HUDEP-2 (cell line): ENCODE measurements around the gene PITRM1.

ENCODE experiments used
- DNase-seq, 76 experiments: peaks; one replicate each; lab custom pipeline; 2025; ENCODE audit not compliant: unreplicated experiment in 76 of 76; lab: John Stamatoyannopoulos, UW

The PITRM1 gene

DNA sequence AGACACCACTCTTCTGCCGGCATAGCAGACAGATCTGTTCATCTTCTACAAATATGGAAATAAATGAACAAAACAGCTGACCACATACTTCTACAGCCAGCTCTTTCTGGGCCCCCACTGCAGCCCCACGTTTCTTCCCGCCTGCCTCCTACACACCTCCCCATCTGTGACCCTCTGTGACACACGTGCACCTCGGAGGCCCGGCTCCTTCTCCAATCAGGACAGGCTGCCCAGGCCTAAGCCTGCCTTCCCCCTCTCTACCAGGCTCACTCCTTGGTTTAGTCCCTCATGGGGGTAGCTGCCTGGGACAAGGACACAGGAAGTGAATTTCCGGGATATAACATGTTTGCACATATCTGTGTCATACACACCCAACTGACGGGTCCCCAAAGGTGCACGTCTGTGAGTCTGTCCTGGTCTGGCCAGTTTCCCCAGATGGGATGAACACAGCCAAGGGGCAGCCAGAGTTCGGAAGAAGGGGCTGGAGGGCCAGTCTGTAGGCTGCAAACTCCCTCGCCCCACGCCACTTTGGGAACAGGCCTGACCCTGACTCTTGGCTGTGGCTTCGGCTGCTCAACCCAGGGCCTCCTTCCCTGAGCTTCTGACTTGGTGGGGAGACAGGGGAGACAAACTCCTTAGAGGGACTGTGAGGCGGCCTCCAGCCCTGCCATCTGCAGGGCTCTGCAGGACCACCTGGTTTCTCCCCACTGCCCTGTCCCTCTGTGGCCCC lies 30.3 kb downstream of the PITRM1 start:
- DNase-seq: no peak

DNA sequence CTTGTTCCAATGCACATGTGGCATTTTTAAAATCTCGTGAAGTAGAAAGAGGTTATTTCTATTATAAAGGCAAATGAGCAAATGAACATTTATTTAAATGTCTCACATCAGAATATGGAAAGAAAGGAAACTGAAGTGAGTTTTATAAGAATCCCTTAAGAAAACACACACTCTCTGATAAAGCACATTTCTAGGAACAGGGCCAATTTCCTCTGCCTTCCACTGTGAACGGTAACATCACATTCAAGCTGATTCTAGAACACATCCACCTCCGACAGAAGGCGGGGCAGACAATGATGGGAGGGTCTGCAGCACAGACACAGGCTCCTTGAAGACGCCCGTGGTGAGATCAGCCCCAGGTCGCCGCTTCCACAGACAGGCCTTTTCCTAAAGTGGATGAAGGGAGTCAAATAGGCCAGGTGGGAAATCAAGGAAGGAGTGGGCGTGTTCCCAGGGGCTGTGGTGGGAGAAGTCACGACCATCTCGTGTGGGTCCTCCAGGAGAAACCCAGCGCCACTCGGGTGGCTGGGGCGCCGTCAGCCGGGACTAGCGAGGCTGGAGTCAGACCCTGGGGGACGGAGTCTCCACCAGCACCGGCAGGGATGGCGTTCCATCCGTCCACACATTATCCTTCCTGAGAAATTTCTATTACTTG lies 31.1 kb downstream of the PITRM1 start:
- no peak for DNase-seq

DNA sequence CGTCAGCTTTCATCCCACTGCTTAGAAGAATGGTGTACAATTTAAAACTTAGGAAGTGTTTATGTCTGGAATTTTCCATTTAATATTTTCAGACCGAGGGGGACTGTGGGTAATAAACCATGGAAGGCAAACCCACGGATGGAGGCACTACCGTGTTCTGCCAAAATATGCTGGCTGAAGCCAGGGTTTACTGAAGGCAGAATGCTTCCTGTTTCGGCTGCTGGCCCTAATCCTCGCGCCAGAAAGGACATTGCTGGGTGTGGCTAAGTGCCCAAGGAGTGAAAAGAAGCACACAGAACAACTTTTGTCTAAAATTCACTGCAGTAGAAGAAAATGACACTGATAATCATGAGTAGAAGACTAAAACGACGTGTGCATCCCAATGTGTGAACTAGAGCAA lies 32.3 kb downstream of the PITRM1 start:
- no peak for DNase-seq

DNA sequence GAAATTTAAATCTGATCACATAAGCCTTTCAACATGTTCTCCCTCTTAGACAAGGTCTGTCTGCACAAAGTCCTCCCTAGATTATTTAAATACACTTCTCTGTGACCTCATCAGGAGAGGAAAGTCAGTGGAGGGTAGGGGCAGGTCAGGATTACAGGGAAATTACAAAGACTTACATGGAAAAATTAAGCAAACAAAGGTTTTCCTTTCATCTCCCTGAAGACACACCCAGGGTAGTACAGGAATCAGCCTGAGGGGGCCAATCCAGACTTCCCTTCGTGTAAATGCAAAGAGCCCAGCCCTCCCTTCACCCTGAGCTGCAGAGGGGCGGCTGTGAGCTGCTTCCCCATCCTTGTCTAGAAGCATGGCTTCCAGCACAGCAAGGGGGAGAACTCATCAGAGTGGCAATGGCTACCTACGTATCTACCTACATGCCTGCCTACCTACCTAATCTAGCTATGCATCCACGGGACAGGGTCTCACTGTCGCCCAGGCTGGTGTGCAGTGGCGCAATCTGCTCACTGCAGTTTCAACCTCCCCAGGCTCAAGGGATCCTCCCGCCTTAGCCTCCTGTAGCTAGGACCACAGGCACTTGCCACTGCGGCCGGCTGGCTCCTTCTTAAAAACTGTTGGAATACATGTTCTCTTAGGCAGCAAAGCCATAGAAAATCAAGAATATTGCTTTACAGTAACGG lies 33.2 kb downstream of the PITRM1 start:
- no peak for DNase-seq

DNA sequence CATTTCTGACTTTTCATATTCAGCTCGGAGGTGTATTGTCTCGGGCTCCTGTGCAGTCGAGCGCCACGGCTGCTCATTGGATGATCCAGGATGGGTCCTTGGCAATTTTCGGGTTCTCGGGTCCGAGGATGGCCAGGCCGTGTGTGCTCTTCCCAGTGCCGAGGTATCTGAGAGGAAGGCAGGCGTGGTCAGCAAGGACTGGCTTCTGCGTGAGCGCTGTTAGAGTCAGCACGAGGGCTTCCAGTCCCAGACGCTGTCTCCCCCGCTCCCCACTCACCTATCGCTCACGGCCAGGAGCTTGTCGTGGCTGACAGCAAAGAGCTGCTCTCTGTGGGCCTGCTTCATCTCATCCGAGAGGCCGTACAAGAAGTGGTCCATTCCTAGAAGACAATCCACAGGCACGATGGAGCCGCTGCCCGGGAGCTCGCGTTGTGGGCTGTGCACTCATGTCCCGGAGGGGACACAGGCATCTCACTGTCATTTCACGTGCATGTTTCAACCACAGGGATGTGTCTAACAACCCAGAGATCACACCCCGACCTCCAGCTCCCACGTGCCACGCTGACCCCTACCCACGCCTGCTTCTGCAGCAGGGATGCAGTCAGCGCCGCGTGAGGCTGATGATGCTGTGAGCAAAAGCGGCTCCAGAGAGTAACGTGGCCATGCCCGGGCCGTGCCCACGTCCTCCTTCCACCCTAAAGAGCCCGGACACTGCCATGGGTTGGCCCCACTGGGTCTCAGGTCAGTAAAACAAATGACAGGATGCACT lies 34.4 kb downstream of the PITRM1 start:
- DNase-seq: no peak

DNA sequence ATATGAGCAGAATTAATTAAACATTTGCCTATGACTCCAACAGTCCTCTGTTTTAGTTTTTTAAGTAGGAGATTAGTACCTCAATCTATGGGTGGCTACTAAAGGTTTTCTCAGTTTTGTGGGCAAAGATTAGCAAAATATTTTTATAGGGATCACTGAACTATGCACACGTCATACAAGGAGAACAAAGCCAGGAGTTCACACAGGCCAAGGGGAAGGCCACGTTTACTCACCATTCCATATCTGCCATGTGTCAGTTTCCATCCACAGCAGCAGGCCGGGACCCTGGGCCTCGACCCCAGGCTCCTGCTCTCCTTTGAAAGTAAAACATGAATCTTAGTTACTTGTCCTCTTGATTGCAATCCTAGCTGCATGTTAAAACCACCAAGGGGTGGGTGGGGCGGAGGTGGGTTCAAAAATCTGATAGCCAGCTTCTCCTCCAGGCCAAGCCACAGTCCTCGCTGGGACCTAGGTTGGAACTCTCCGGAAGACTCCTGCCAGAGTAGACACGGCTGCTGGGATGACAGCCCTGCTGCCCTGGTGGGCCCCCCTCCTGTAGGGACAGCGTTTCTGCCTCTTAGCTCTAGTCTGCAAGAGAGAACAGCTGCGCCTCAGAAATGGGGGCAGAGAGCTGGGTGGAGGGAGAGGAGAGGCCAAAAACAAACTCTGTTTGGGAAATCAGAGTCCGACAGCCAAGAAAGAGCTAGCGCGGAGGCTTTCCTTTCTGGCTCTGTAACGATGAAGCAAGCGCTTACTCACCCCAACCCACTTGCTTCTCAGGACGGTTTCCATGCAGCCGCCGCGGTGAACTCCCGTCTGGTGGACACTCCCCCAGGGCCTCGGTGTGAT lies 35.6 kb downstream of the PITRM1 start:
- no peak for DNase-seq

DNA sequence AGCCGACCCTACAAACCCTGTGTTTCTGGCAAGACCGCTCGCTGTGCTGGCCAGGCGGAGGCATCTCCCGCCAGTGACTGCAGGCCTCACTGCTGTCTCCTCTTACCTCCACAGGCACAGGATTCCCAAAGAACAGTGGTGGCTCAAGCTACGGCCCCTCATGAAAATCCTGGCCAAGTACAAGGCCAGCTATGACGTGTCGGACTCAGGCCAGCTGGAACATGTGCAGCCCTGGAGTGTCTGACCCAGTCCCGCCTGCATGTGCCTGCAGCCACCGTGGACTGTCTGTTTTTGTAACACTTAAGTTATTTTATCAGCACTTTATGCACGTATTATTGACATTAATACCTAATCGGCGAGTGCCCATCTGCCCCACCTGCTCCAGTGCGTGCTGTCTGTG lies 36.2 kb downstream of the PITRM1 start:
- DNase-seq: no peak

DNA sequence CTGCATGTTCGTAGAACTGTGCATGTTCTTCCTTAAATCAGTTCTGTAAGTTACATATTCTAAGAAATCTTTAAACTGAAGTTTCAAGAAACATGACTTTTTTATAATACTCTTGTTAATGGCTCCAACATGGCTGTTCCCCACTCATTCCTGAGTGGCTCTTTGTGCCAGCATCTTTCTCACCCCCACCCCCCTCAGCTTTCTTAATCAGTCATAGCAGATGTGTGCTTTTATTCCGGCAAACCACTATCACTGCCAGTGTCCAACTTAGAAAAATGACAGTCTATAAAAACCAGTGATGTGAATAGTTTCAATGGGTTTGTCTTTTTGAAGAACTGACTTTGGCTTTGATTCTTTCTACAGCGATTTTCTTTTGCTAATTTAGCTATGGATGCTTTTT lies 37.6 kb downstream of the PITRM1 start:
- DNase-seq: no peak

DNA sequence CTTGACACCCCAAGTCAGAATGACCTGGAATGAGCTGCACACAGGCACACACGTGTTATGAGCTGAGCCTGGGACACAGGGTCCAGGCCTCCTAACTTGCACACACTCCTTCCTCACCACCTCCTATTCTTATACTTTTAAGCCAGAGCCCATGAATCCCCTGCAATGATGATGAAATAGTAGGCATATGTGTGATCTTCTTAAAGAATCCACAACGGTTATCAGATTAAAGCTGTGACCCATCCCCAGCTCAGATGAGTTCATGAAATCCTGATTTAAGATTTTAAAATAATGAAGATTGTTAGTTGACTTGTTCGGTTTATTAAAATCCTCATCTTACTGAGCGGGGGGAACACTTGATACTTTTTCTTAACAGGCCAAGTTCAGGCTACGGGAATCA lies 38.6 kb downstream of the PITRM1 start:
- no peak for DNase-seq

DNA sequence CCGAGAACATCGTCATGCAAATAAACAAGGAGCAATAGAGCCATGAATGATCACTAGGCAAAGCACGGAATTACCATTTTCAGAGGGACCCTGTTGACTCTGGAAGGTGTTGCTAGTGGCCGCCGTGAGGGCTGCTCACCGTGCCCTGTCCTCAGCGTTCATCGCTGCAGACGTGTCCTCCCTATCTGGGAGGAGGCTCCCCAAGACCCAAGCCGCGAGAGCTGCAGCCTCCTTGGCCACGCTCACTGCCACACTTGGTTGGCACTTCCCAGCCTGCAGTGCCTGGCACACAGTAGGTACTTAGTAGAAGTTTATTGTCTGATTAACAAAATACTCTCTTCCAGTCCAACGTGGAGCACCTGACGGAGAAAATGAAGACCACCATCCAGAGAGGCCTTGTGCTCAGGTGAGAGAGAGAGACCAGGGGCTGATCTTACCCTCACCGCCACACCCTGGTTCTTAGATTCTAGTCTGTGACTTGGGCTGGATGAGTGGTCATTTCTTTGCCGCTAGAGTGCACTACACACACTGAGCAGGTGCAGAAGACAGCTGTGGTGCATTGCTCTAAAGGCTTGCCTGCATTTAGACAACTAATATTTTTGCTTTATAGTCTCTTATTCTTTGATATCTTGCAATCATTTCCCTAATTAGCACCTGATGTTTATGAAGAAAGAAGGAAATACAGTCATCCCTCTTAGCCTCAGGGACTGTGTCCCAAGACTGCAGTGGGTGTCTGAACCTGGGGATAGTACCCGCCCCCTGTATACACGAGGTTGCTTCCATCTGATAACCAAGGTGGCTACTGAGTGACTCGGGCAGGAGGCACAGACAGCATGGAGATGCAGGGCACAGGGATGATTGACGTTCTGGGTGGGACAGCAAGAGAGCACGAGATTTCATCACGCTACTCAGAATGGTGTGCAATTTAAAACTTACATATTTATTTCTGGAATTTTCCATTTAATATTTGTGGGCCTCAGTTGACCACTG lies 40.3 kb downstream of the PITRM1 start:
- DNase-seq: peak in 13 of 76 experiments; percentile 1 to 36 (median 12)

DNA sequence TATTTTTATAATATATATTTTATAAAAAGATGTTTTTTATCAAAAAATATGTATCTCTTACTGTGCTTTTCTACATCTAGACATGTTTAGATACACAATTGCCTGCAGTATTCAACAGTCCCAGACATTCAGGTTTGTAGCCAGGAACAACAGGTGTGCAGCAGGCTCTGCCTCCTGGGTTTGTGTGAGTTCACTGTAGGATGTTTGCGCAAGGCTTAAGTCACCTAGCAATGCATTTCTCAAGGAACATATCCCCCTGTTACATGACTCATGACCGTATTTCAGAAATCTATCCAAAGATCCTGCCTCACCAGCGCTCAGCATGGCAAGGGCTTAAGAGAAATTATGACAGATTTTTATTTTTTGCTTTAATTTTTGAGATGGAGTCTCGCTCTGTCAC lies 41.5 kb downstream of the PITRM1 start:
- DNase-seq: no peak

DNA sequence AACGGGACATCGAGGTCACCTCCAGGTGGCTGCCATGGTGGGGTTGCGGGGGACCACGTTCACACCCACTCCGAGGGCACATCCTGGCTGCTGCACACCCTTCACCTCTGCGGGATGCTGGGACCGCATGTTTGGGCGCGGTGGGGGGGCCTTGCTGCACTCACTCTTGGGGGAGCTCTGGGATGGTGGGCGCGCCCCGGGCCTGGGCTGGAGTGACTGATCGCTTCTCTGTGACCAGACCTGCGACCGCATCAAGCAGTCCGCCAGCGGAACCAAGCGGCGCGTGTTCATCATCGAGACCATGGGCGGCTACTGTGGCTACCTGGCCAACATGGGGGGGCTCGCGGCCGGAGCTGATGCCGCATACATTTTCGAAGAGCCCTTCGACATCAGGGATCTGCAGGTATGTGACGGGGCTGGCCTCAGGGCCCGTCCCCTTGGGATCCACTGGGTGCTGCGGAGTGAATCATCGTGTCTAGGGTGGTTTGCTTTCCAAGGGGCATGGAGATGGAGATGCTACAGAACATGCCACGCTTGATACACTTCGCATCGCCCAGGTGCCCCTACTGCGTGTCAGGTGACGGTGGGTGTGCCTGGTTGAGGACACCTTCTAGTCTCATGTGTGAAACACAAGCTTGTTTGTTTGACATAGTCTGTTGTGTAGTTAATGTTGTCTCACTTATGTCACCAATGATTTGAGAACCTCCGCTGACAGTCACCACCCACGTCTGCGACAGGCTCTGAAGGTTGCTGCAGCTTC lies 42.8 kb downstream of the PITRM1 start:
- DNase-seq: no peak

DNA sequence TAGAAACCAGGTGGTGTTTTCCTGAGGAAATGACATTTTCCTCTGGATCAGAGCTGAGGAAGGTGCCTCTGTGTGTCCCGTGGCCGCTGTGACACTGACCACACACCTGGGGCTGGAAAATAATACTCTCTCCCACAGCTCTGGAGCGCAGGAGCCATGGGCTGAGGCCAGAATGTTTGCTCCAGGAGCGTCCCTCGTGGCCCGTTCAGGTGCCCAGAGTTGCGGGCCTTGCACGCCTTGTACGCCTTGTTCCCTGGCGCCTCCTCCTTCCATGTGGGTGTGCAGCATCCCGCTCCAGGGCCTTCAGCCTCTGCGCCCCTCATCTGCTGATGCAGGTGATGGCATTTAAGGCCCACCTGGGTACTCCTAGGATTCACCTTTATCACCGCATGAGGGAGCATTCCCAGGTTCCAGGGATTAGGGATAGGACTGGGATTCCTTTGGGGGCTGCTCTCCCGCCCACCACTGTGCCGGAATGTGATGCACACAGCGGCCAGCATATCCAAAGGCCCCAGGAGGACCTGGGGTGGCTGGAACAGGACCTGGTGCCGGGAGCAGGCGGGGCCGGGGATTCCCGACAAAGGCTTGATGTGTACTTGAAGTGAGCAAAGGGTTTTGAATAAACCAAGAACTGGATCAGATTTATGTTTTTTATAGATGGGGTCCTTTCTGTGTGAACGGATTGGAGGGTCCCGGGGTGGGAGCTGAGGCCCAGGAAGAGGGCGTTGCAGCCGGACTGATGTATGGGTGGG lies 44.0 kb downstream of the PITRM1 start:
- DNase-seq: no peak

DNA sequence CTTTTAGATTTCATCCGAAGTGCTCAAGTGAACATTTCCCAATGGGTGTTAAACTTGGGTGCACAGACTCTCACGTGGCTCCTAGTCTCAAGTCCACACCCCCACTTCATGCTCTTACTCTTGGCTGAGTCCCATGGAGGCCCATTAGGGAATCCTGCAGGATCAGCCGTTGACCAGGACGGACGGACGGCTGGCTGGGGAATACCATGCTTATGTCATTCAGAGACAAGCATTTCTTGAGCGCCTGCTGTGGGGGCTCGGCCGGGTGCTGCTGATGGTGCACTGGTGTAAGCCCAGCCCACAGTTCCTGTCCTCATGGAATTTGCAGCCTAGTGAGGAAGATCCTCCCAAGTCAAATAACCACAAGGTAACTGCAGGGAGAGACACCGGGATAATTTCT lies 44.7 kb downstream of the PITRM1 start:
- DNase-seq: no peak

DNA sequence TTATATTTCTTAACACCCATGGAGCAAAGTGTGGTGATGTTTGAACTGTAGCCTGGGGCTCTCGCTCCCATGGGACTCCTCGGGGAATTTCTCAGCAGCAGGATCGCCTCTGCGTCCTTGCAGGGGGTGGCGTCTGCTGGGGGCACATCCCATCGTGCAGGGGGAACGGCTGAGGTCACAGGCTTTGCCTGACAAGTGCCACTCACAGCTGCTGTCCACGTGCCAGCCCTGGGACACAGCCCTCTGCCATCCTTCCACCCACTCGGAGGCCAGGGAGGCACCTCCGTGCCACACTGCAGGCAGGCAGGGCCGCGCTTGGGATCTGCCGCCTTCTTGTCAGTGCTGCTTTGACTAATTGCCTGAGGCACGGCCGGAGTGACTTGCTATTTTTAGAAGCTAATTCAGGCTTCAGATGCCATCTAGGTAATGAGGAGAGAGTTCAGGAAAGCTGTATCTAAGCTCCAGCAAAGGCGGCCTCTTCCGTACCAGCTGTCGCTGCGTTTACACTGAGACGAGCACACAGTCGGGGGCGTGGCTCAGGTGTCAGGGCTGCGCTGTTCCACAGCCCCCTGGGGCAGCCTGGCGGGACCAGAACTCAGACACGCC lies 45.7 kb downstream of the PITRM1 start:
- DNase-seq: no peak

DNA sequence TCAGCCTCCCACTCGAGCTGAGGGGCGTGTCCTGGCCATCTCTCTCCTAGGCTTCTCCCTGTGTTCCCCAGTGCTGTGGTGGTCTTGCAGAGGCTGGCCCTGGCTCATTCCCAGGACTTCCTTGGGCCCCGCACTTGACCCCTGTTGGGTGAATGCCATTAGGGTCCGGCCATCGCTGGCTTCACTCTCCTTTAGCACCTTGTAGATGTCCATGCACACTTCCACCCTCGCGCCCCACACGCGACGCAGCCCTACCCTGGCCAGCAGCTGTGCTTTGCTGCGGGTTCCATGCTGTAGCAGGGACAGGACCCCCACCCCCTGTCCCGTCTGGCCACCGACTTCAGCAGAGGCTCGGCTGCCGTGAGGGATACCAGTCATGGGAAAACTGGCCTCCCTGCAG lies 46.3 kb downstream of the PITRM1 start:
- DNase-seq: no peak

DNA sequence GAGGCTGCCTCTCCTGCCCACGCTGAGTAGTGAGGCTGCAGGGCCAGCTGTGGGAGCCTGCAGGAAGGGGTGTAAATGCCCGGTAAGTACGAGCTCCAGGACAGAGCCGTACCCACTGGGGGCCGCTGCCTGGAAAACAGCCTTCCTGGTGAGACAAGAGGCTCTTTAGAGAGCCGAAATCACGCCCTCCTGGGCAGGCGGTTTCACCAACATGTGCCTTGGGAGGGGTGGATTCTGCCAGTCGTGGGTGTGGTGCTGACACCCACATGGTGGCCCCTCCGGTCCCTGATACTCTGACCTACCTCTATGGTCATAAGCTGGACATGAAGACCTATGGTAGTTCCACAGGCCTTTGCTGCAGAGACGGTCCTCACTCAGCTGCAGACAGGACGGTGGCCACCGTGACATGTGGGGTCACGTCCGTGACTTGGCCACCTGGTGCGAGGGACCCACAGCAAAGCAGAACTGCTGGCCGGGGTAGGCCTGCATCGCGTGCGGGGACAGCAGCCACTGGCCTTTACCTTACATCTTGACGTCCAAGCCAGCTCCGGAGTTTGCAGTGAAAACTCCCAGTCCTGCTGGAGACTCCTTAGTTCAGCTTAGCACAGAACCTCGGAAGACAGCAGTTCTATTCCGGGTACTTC lies 46.9 kb downstream of the PITRM1 start:
- DNase-seq: no peak
